Measurements from ENCODE around the gene PTGIS.

PTGIS gene

DNA sequence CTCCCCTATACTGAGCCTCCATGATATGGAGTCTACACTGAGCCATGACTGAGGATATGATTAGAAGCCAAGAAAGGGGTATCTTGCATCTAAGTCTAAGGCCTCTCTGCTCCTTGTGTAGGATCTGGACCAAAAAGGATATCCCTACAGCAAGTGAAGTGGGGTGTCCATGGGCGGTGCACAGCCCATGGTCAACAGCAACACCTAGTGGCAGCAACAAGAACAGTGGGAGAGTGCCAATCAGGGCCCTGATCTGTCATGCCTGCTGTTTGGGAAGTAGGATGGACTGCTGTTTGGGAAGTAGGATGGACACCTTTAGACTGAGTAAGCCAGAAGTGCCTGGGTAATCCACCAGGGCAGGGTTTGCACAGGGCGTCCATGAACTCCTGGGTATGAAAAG, 22.4 kb downstream of the PTGIS start:
- no peak overlapping the region for H3K4me3 ChIP-seq (ENCODE audit: low read depth, low read length)
- TF ChIP-seq, protein P1, sequence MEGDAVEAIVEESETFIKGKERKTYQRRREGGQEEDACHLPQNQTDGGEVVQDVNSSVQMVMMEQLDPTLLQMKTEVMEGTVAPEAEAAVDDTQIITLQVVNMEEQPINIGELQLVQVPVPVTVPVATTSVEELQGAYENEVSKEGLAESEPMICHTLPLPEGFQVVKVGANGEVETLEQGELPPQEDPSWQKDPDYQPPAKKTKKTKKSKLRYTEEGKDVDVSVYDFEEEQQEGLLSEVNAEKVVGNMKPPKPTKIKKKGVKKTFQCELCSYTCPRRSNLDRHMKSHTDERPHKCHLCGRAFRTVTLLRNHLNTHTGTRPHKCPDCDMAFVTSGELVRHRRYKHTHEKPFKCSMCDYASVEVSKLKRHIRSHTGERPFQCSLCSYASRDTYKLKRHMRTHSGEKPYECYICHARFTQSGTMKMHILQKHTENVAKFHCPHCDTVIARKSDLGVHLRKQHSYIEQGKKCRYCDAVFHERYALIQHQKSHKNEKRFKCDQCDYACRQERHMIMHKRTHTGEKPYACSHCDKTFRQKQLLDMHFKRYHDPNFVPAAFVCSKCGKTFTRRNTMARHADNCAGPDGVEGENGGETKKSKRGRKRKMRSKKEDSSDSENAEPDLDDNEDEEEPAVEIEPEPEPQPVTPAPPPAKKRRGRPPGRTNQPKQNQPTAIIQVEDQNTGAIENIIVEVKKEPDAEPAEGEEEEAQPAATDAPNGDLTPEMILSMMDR (IDR thresholded peaks at IDR 0.05; ENCODE audit: borderline replicate concordance, insufficient read depth, low read depth, low read length) = peak; percentile 19; the same call in 1 of the 2 replicates

DNA sequence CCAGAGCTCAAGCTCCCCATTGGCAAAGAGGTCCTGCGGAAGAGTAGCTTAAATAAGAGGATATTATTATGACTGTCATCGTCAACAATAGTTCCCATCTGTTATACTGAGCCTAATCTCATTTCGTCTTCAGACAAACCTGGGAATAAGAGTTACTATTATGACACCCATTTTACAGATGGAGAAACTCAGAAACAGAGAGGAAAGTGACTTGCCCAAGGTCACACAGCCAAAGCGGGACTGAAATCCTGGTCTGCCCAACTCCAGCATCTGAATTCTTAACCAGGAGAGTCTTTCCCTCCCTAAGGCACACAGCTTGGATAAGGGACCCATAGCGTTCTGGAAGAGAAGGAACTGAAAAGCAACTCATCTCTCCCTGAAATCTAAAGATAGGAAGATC, 23.4 kb downstream of the PTGIS start:
- TF ChIP-seq, protein P1 (IDR thresholded peaks at IDR 0.05; ENCODE audit: borderline replicate concordance, insufficient read depth, low read depth, low read length) = no peak
- no peak overlapping the region for H3K4me3 ChIP-seq (ENCODE audit: low read depth, low read length)

DNA sequence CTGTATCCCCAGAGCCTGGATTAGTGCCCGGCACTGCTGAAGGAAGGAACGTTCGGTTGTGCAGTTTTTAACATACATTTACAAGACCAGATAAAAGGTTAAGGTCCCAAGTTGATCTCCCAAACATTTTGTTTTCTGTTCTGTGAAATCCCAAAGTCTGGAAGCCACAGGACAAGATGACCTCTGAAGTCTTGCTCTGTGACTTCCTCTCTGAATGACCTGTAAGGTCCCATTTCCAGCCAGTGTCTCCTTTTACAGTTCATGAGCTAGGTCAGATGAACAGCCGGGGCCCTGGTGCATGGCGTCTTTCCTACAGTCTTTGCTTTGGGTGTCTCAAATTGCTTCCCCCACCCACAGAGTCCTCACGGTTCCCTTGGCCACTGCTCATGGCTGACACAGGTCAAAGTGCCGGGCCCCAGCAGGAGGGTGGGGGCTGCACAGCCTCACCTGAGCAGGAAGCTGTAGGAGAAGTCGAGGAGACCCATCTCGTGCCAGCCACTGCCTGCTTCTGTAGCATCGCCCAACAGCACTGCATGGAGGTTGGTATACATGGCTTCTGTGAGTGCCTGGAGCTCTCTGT, 24.0 kb downstream of the PTGIS start:
- H3K4me3 ChIP-seq (ENCODE audit: low read depth, low read length) = no peak overlapping the region
- TF ChIP-seq, protein P1 (IDR thresholded peaks at IDR 0.05; ENCODE audit: borderline replicate concordance, insufficient read depth, low read depth, low read length) = no peak

DNA sequence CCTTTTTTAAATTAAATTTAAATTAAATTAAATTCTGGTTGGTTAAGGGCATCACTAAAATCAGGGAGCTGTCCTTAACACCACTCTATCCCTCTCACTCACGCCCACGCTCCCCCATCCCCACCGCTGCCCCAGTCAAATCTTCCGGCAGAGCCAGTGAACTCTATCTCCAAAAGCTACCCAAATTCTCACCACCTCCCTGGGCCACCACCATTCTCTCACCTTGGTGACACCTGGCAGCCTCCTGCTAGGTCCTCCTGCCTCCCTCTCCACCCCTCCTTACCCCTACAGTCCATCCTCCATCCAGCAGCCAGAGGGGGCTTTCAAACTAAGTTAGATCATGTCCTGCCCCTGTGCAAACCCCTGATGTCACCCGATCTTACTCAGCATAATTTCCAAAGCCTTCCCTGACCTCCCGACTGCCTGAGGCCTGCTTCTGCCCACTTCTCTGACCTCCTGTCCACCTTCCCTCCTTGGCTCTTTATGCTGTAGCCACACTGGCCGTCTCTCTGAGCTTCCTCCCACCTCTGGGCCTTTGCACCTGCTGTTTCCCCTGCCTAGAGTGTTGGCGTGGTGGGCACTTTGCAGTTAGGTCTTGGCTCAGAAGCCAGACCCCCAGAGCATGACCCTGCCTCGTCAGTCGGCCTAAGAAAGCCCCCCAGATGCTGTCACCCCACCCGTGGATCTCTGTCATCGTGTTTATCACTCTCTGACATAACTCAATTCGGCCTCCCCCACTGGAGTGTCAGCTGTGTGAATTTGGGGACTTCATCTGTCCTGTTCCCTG, 24.7 kb downstream of the PTGIS start:
- H3K4me3 ChIP-seq (ENCODE audit: low read depth, low read length) = no peak overlapping the region
- TF ChIP-seq, protein P1 (IDR thresholded peaks at IDR 0.05; ENCODE audit: borderline replicate concordance, insufficient read depth, low read depth, low read length) = no peak

DNA sequence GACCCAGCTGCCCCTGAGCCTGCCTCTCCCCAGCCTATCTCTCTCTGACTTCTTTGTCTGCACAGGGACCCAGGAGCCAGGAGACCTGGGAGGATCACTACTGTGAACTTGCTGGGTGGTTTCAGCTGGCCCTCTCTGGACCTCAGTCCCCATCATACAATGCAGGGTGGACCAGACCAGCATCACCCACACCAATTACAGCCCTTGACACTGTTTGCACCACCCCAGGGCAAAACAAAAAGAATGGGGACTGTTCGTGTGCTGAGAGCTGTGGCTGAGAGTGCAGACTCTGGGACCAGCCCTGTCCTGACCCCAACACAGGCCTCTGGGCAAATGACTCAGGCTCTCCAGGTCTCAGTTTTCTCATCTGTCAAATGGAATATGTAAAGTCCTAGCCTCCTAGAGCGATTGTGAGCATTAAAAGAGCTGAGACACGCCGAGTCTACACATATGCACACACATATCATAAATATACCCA, 25.4 kb downstream of the PTGIS start:
- H3K4me3 ChIP-seq (ENCODE audit: low read depth, low read length) = no peak overlapping the region
- TF ChIP-seq, protein P1 (IDR thresholded peaks at IDR 0.05; ENCODE audit: borderline replicate concordance, insufficient read depth, low read depth, low read length) = no peak

DNA sequence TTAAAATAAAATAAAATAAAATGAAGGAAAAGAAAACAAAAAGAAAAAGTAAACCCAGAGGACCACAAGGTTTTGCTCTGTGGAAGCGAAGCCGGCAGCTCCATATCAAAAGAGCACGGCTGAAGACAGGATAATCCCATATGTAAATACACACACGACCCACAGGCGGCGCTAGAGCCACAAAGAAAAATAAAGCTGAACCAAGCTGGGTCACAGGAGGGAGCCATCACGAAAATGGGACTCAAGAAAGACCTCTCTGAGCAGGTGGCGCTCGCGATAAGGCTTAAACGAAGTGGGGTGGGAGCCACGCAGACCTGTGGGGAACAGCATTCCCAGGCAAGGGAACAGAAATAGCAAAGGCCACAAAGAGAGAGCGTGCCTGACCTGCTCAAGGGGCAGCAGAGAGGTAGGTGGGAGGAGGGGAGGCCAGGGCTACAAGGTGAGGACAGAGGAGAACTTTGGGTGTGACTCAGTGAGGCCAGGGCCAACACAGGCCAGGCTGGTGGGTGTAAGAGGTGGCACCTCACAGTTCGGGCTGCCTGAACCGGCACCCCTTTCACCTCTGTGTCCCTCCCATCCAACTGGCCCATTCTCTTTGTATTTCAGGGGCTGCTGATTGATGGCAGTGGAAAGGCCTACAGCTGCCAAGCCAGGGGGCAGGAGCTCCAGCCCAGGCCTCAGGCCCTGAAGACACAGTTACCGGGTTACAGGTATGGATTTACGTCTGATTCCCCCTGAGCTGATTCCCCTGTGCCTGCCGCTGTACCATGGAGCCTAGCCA, 26.0 kb downstream of the PTGIS start:
- TF ChIP-seq, protein P1 (IDR thresholded peaks at IDR 0.05; ENCODE audit: borderline replicate concordance, insufficient read depth, low read depth, low read length) = peak; percentile 67
- no peak overlapping the region for H3K4me3 ChIP-seq (ENCODE audit: low read depth, low read length)

All from GM12875 (cell line).